GM19035 (cell line): ENCODE measurements around the gene VWA3A.

Source experiments
- ATAC-seq: cut with Tn5 transposase; IDR thresholded peaks from one replicate; pipeline ENCODE4 v1.9.1; 2021; ENCODE audit not compliant: unreplicated experiment

The VWA3A gene

DNA sequence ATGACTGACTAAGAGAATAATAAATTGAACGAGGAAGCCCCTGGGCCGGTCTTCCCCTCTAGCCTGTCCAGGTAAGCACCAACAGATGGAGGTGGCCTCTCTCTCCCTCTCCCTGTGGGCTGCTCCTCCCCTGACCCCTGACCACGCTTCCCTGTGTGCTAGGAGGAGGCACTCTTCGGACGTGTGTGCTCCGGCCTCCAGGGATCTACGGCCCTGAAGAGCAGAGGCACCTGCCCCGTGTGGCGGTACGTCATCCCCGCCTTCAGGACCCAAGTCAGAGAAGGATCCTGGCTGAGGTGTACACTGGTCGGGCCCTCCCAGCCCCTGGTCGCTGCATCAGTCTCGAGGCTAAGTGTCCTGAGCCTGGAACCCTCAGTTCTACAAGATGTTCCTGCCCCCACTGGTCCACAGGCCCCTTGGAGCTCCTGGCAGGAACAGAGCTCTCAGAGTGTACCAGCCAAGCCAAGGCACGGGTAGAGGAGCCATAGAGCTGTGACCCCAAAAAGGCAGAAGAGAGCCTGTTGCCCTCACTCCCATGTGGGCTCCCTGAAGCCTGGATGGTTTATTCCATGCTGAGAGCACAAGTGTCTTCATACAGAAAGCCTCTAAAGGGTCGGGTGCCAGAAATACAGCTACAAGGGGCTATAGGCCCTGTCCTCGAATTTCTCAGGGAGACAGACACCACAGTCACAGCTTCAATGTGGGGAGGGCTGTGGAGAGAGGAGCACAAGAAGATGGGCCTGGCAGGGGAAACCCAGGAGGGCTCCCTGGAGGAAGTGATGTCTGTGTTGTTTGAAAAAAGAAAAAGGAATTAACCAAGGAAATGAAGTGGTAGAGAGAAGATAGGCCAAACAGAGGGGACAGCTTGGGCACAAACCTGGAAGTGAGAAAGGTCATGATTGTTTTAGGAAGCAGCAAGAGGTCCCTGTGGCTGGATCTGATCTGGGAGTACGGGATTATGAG lies 85.9 kb downstream of the VWA3A start:
- no peak for ATAC-seq

- ATAC-seq, result no peak
Observed at GRCh38 chr16:22181426-22181825, 89.1 kb downstream of the VWA3A start.

DNA sequence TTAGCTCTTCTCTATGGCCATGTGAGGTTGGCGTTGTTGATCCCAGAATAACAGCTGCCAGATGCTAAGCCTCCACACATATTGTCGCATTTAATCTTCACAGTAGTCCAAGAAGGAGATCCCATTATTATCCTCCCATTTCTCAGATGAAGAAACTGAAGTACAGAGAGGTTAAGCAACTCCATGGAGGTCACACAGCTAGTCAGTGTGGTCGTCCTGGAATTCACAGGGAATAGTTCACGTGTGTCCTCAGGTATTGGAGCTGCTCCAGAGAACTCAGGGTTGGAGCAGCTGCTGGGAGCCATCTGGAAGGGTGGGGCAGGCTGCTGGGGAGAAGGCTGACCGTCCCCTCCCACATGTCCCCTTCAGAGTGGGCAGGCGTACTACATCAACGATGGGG lies 89.5 kb downstream of the VWA3A start:
- ATAC-seq, result no peak

GRCh38 chr16:22183335-22183734 lies 91.0 kb downstream of the VWA3A start:
- ATAC-seq, result no peak

- no peak for ATAC-seq
Observed at GRCh38 chr16:22183901-22184614, 91.7 kb downstream of the VWA3A start.

GRCh38 chr16:22184615-22184968 lies 92.3 kb downstream of the VWA3A start:
- ATAC-seq, result no peak

GRCh38 chr16:22186517-22186916 lies 94.2 kb downstream of the VWA3A start:
- ATAC-seq, result no peak

- ATAC-seq, result no peak
Observed at GRCh38 chr16:22188267-22188594, 95.9 kb downstream of the VWA3A start.

DNA sequence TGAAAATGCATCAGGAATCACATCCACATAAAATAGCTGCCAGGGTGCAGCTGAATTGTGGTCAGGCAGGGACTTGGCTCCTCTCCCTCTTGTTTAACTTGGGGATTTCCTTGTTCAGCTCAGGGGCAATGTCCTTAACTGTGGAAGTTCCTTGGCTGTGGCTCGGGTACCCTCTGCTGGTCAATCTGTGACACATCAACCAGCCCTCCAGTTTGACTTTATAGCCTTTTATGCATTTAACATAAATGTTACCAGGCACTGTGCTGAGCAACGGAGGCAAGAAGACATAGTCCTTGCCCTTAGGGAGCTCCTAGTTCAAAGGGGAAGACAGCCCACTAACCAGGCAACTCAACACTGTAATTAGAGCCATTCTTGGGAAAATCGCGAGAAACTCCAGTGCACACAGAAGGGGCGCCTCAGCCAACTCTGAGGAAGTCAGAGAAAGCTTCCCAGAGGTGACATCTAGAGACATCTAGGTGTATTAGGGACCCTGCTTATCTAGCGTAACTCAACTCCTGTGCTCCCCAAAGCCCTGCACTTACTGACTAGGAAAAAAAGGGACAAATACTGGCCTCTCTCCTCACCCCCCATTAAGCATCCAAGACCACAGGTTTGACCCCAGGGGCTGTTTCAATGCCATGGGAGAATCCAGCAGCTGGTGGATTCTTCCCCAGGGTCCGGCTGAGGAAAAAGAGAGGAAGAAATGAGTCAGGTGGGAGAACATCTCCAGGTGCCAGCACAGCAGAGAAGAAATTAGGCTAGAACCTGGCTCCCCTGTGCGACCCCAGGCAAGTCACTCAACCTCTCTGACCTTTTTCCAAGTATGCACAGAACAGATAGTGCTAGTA lies 96.5 kb downstream of the VWA3A start:
- ATAC-seq, result no peak

DNA sequence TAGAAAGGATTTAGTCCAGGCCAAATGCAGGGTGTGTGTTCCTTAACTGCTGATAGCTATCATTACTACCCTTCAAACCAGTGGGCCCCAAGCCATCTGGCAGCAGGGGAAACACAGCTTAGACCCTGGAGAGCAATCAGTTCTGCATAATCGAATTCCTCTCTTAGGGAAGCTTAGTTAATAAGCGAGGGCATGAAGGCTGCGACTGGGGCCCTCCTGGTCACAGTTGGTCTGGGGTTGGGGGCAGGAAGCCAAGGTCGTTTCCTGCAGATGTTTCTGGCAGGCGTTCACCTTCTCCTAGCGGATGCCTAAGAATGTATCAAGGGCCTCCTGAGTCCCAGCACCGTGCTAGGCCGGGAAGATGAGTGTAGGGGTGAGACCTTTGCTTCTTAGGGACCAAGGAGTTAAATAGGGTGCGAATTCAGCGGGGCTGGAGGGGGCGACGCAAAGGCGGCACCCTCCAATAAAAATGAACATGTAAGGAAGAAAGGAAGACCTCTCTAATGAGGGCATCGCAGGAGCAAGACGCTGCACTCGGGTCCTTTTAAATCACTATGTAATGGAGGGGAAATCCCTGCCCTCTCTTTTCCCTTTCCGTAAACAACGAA lies 97.2 kb downstream of the VWA3A start:
- no peak for ATAC-seq

- peak; percentile 66 for ATAC-seq
Observed at GRCh38 chr16:22190081-22190775, 97.9 kb downstream of the VWA3A start.

- peak; percentile 57 for ATAC-seq
Observed at GRCh38 chr16:22190776-22191531, 98.6 kb downstream of the VWA3A start.

DNA sequence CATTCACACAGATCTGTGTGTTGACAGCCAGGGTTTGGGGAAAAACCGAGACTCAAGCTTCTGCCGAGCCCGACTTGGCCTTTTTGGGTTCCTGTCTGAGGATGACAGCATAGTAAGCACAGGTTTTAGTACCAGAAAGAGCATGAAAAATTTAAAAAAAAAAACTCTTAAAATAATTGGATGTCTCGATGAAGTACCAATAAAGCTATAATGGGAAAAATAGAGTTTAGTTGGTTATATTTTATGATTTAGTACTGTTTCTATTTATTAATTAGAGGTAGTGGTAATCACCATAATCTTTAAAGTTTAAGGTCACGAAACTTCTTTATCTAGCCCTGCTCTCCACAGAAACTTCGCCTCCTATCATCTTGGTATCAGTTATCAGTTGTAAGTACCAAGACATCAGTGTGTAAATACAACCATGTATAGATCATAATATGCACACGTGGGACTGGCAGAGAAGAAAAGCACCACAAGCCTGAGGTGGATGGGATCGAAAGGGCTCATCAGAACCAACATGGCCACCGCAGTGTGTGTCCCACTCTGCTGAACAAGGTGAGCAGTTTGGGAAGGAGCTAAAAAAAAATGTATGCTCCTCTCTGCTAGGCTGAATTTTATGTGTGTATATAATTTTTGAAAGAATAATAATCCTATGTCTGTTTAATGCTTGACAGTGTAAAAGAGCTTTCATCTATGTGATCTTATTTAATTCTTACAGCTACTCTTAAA lies 99.4 kb downstream of the VWA3A start:
- ATAC-seq, result no peak

DNA sequence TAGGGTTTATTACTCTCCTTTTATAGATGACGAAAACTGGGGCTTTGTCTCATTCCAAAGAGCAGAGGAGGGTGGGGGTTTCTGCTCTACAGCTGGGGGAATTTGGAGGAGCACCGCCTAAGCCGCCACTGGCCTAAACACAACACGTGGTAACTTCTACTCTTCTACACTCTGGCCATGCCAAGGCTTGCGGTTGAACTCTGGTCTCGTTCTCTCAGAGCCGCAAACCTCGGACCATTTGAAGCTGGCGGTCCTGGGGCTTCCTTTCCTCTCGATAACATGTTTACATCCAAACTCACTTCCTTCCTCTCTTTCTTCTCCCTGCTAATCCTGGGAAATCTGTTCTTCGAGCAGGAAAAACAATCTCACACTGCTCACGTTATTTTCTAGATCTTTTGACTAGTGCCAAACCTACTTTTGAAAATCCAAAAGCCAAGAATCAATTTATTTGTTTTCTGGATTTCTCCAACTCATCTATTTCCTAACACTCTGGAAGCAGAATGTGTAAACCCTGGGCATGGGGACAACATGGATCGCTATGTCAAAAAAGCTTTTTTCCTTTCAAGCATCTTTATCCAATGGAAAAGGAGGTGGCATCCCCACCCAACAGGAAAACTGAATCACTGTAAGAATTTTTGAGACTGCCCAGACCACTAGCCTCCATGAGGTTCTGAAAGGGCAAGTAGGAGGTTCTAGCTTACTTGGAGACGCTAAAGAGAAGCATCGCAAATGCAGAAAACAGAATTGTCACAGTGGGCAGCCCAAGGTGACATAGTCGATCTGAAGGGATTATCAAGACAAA lies 100.1 kb downstream of the VWA3A start:
- ATAC-seq, result peak; percentile 15

GRCh38 chr16:22193063-22193411 lies 100.7 kb downstream of the VWA3A start:
- ATAC-seq, result no peak

GRCh38 chr16:22194707-22195444 lies 102.5 kb downstream of the VWA3A start:
- no peak for ATAC-seq

GRCh38 chr16:22195445-22195694 lies 103.0 kb downstream of the VWA3A start:
- no peak for ATAC-seq
